WTC11 (cell line): ENCODE results near the gene MAPKAP1. TPM values are rescaled to one million over a fixed set of nuclear protein-coding genes. Genes with fewer than 3 reads are reported as not detected.

ENCODE experiments used
- ATAC-seq: fragments of 200-7000 bp; cut with Tn5 transposase; 2 replicates; pipeline ENCODE4 v1.10.0; 2021; ENCODE audit warnings: mild to moderate bottlenecking, moderate library complexity
- CTCF ChIA-PET: fragments of 300-600 bp; sonication (Branson Sonifier 250); formaldehyde crosslinking; loops from one replicate; lab custom pipeline; 2021; ENCODE audit warnings: antibody characterized with exemption; lab: Charles Lee
- POLR2A ChIA-PET: fragments of 350-600 bp; sonication (Branson Sonifier 250); formaldehyde crosslinking; loops from one replicate; lab custom pipeline; 2021; ENCODE audit warnings: antibody characterized with exemption; lab: Charles Lee
- DNase-seq: peaks from one replicate; pipeline ENCODE4 v3.0.0; 2021; ENCODE audit warnings: low spot score
- H3K27ac Mint-ChIP-seq: 2 replicates; pipeline ENCODE4 v1.8.0; 2021; ENCODE audit warnings: mixed read lengths
- H3K27me3 Mint-ChIP-seq: 2 replicates; pipeline ENCODE4 v1.8.0; 2021; ENCODE audit warnings: low read depth, mild to moderate bottlenecking, moderate library complexity, mixed read lengths
- H3K36me3 Mint-ChIP-seq: 2 replicates; pipeline ENCODE4 v1.8.0; 2021; ENCODE audit warnings: mixed read lengths
- H3K4me1 Mint-ChIP-seq: 2 replicates; pipeline ENCODE4 v1.8.0; 2022; ENCODE audit warnings: mixed read lengths
- H3K4me3 Mint-ChIP-seq: 2 replicates; pipeline ENCODE4 v1.8.0; 2021; ENCODE audit warnings: mild to moderate bottlenecking, moderate library complexity, mixed read lengths
- H3K9me3 Mint-ChIP-seq: 2 replicates; pipeline ENCODE4 v1.8.0; 2021; ENCODE audit warnings: mixed read lengths
- ATF1 ChIP-seq: sonication (generic); formaldehyde crosslinking; IDR thresholded peaks from 2 replicates; pipeline ENCODE4 v1.8.1; 2023; ENCODE audit warnings: mild to moderate bottlenecking, moderate library complexity, missing genetic modification reagents
- CREM ChIP-seq: sonication (generic); formaldehyde crosslinking; IDR thresholded peaks from 2 replicates; pipeline ENCODE4 v1.8.1; 2022; ENCODE audit warnings: mild to moderate bottlenecking, missing genetic modification reagents, moderate library complexity
- ESRRA ChIP-seq: sonication (generic); formaldehyde crosslinking; IDR thresholded peaks from 2 replicates; pipeline ENCODE4 v1.8.1; 2022; ENCODE audit warnings: mild to moderate bottlenecking, missing genetic modification reagents, borderline replicate concordance
- ETV6 ChIP-seq: sonication (generic); formaldehyde crosslinking; IDR thresholded peaks from 2 replicates; pipeline ENCODE4 v1.8.1; 2022; ENCODE audit warnings: mild to moderate bottlenecking, missing genetic modification reagents
- FOXJ3 ChIP-seq: sonication (generic); formaldehyde crosslinking; IDR thresholded peaks from 2 replicates; pipeline ENCODE4 v1.9.0; 2021; ENCODE audit warnings: missing genetic modification reagents, mild to moderate bottlenecking, borderline replicate concordance
- FOXP1 ChIP-seq: sonication (generic); formaldehyde crosslinking; IDR thresholded peaks from 2 replicates; pipeline ENCODE4 v1.8.0; 2022; ENCODE audit warnings: missing genetic modification reagents, mild to moderate bottlenecking, moderate library complexity, borderline replicate concordance
- ZNF138 ChIP-seq: sonication (generic); formaldehyde crosslinking; conservative IDR thresholded peaks from 2 replicates; pipeline ENCODE4 v1.8.1; 2022; ENCODE audit warnings: mild to moderate bottlenecking, moderate library complexity, missing genetic modification reagents
- ZNF671 ChIP-seq: fragments of 250-450 bp; sonication (Bioruptor Pico); IDR thresholded peaks from 2 replicates; pipeline ENCODE4 v1.8.0; 2021; ENCODE audit warnings: mild to moderate bottlenecking
- total RNA-seq: library from RNA; stranded (reverse); gene quantifications from 3 replicates; pipeline ENCODE4 v1.2.3, GENCODE V29; 2021
- TF ChIP-seq, protein P1 (sequence below): sonication (generic); formaldehyde crosslinking; IDR thresholded peaks from 2 replicates; pipeline ENCODE4 v1.8.1; 2022; ENCODE audit warnings: low read depth, mild to moderate bottlenecking, moderate library complexity, missing genetic modification reagents, borderline replicate concordance
- TF ChIP-seq, protein P2 (sequence below): fragments of 250-450 bp; sonication (Bioruptor Pico); conservative IDR thresholded peaks from 2 replicates; pipeline ENCODE4 v1.9.0; 2021; ENCODE audit warnings: mild to moderate bottlenecking
- TF ChIP-seq, protein P3 (sequence below): sonication (generic); formaldehyde crosslinking; conservative IDR thresholded peaks from 2 replicates; pipeline ENCODE4 v1.8.1; 2023; ENCODE audit warnings: mild to moderate bottlenecking, low read depth, missing genetic modification reagents, moderate library complexity
- TF ChIP-seq, protein P4 (sequence below): fragments of 250-450 bp; sonication (Bioruptor Pico); IDR thresholded peaks from 2 replicates; pipeline ENCODE4 v1.9.0; 2021; ENCODE audit warnings: mild to moderate bottlenecking
- TF ChIP-seq, protein P5 (sequence below): fragments of 200-600 bp; IDR thresholded peaks from 2 replicates; pipeline ENCODE4 v1.8.0; 2022; ENCODE audit warnings: antibody characterized with exemption
- TF ChIP-seq, protein P6 (sequence below): sonication (generic); formaldehyde crosslinking; IDR thresholded peaks from 2 replicates; pipeline ENCODE4 v1.8.0; 2022; ENCODE audit warnings: missing genetic modification reagents
- TF ChIP-seq, protein P7 (sequence below): sonication (generic); formaldehyde crosslinking; IDR thresholded peaks from 2 replicates; pipeline ENCODE4 v1.8.1; 2023; ENCODE audit warnings: mild to moderate bottlenecking, moderate library complexity, missing genetic modification reagents

The MAPKAP1 gene
- total RNA-seq, 1 experiment from 2014 or later = 111 TPM

DNA sequence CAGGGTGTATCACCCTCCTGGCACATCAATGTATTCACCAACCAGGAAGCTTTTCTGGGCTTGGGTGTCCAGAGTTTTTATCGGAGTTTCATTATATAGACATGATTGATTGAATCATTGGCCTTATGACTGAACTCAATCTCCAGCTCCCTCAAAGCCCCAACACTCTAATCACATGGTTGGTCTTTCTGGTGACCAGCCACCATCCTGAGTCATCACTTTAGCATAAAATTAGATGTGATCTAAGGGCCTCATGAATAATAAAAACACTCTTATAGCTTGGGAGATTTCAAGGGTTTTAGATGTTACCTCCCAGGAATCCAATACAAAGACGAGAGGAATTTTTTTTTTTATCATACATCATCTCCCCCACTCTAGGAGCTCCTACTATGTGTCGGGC is 32.4 kb upstream of the MAPKAP1 start:
- ChIA-PET CTCF (no interaction called here), POLR2A (no interaction called here)
- no peaks in the 10 kb centered on the region for H3K9me3 Mint-ChIP-seq
- TF ChIP-seq FOXJ3 (CRISPR knock-in tag) (no peak), ESRRA (CRISPR knock-in tag) (no peak), ATF1 (CRISPR knock-in tag) (no peak), ZNF138 (CRISPR knock-in tag) (no peak), CREM (CRISPR knock-in tag) (no peak), ETV6 (CRISPR knock-in tag) (no peak), FOXP1 (CRISPR knock-in tag) (no peak), ZNF671 (no peak)
- TF ChIP-seq, protein P1, sequence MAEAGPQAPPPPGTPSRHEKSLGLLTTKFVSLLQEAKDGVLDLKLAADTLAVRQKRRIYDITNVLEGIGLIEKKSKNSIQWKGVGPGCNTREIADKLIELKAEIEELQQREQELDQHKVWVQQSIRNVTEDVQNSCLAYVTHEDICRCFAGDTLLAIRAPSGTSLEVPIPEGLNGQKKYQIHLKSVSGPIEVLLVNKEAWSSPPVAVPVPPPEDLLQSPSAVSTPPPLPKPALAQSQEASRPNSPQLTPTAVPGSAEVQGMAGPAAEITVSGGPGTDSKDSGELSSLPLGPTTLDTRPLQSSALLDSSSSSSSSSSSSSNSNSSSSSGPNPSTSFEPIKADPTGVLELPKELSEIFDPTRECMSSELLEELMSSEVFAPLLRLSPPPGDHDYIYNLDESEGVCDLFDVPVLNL (CRISPR knock-in tag) = no peak
- TF ChIP-seq, protein P2, sequence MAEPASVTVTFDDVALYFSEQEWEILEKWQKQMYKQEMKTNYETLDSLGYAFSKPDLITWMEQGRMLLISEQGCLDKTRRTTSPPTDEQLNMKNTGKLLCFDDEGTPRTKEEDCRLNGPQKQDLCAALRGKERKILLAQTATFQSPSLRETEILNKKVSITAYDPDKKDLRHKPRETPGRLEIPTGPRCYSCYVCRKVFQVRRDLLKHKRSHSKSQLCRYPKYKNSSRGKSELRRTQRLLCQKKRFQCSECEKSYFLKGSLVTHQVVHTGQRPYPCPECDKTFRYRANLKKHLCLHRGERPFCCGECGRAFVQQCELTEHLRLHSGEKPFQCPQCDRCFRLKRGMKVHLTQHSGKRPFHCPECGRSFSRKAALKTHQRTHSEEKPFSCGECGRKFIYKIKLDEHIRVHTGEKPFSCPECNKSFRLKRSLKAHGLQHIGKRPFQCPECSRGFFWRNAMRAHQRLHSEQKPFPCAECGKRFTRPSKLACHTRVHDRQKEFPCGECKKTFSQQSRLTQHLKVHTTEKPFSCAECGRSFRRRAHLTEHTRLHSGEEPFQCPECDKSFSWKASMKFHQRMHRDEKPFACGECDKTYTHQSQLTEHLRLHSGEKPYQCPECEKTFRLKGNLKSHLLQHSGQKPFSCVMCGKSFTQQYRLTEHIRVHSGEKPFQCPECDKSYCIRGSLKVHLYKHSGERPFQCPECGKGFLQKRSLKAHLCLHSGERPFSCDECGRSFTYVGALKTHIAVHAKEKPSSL (CRISPR knock-in tag) = no peak
- TF ChIP-seq, protein P3, sequence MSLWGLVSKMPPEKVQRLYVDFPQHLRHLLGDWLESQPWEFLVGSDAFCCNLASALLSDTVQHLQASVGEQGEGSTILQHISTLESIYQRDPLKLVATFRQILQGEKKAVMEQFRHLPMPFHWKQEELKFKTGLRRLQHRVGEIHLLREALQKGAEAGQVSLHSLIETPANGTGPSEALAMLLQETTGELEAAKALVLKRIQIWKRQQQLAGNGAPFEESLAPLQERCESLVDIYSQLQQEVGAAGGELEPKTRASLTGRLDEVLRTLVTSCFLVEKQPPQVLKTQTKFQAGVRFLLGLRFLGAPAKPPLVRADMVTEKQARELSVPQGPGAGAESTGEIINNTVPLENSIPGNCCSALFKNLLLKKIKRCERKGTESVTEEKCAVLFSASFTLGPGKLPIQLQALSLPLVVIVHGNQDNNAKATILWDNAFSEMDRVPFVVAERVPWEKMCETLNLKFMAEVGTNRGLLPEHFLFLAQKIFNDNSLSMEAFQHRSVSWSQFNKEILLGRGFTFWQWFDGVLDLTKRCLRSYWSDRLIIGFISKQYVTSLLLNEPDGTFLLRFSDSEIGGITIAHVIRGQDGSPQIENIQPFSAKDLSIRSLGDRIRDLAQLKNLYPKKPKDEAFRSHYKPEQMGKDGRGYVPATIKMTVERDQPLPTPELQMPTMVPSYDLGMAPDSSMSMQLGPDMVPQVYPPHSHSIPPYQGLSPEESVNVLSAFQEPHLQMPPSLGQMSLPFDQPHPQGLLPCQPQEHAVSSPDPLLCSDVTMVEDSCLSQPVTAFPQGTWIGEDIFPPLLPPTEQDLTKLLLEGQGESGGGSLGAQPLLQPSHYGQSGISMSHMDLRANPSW (CRISPR knock-in tag) = no peak
- no peak overlapping the region for H3K27ac Mint-ChIP-seq
- ATAC-seq (no peak), DNase-seq (no peak)
- peaks cover 16% of the 10 kb centered on the region for H3K27me3 Mint-ChIP-seq
- no peak overlapping the region for H3K4me3 Mint-ChIP-seq
- H3K4me1 Mint-ChIP-seq = no peaks in the 10 kb centered on the region
- no peaks in the 10 kb centered on the region for H3K36me3 Mint-ChIP-seq

DNA sequence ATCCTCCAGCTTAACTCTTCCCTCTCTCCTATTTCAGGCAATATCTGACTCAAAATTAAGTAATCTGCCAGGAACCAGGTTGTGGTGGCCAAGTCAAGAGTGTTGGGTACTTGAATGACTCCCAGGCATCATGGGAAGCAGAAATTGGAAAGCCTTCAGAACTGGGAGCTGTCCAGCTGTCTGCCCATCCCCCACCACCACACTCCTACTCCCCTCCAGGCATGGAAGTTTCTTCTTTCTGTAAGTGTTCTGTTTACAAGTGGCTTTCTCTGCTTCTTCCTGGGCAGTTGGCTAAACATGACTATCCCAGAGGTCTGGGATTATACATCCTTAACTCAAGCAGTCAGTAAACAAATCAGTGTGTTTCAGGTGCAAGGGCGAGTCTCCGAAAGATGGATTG is 25.6 kb upstream of the MAPKAP1 start:
- CTCF ChIA-PET = interaction anchor here (0.7 kb wide), 1 partner anchor 174 kb away, joined by 3 read pairs; no protein-coding TSS in a partner anchor
- POLR2A ChIA-PET = interaction anchor here (0.6 to 1.1 kb wide), 2 partner anchors 13 to 68 kb away, joined by 3 to 4 read pairs; no protein-coding TSS in a partner anchor

More for the DNA sequence above, 25.6 kb upstream of the MAPKAP1 start:
- TF ChIP-seq, protein P4, sequence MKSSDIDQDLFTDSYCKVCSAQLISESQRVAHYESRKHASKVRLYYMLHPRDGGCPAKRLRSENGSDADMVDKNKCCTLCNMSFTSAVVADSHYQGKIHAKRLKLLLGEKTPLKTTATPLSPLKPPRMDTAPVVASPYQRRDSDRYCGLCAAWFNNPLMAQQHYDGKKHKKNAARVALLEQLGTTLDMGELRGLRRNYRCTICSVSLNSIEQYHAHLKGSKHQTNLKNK (CRISPR knock-in tag) = no peak
- TF ChIP-seq, protein P5, sequence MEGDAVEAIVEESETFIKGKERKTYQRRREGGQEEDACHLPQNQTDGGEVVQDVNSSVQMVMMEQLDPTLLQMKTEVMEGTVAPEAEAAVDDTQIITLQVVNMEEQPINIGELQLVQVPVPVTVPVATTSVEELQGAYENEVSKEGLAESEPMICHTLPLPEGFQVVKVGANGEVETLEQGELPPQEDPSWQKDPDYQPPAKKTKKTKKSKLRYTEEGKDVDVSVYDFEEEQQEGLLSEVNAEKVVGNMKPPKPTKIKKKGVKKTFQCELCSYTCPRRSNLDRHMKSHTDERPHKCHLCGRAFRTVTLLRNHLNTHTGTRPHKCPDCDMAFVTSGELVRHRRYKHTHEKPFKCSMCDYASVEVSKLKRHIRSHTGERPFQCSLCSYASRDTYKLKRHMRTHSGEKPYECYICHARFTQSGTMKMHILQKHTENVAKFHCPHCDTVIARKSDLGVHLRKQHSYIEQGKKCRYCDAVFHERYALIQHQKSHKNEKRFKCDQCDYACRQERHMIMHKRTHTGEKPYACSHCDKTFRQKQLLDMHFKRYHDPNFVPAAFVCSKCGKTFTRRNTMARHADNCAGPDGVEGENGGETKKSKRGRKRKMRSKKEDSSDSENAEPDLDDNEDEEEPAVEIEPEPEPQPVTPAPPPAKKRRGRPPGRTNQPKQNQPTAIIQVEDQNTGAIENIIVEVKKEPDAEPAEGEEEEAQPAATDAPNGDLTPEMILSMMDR = no peak
- TF ChIP-seq, protein P6, sequence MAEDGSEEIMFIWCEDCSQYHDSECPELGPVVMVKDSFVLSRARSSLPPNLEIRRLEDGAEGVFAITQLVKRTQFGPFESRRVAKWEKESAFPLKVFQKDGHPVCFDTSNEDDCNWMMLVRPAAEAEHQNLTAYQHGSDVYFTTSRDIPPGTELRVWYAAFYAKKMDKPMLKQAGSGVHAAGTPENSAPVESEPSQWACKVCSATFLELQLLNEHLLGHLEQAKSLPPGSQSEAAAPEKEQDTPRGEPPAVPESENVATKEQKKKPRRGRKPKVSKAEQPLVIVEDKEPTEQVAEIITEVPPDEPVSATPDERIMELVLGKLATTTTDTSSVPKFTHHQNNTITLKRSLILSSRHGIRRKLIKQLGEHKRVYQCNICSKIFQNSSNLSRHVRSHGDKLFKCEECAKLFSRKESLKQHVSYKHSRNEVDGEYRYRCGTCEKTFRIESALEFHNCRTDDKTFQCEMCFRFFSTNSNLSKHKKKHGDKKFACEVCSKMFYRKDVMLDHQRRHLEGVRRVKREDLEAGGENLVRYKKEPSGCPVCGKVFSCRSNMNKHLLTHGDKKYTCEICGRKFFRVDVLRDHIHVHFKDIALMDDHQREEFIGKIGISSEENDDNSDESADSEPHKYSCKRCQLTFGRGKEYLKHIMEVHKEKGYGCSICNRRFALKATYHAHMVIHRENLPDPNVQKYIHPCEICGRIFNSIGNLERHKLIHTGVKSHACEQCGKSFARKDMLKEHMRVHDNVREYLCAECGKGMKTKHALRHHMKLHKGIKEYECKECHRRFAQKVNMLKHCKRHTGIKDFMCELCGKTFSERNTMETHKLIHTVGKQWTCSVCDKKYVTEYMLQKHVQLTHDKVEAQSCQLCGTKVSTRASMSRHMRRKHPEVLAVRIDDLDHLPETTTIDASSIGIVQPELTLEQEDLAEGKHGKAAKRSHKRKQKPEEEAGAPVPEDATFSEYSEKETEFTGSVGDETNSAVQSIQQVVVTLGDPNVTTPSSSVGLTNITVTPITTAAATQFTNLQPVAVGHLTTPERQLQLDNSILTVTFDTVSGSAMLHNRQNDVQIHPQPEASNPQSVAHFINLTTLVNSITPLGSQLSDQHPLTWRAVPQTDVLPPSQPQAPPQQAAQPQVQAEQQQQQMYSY (CRISPR knock-in tag) = no peak
- no peak for TF ChIP-seq ESRRA (CRISPR knock-in tag)
- TF ChIP-seq, protein P7, sequence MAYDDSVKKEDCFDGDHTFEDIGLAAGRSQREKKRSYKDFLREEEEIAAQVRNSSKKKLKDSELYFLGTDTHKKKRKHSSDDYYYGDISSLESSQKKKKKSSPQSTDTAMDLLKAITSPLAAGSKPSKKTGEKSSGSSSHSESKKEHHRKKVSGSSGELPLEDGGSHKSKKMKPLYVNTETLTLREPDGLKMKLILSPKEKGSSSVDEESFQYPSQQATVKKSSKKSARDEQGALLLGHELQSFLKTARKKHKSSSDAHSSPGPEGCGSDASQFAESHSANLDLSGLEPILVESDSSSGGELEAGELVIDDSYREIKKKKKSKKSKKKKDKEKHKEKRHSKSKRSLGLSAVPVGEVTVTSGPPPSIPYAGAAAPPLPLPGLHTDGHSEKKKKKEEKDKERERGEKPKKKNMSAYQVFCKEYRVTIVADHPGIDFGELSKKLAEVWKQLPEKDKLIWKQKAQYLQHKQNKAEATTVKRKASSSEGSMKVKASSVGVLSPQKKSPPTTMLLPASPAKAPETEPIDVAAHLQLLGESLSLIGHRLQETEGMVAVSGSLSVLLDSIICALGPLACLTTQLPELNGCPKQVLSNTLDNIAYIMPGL (CRISPR knock-in tag) = no peak
- Mint-ChIP-seq H3K4me1 (peaks cover 12% of the 10 kb centered on the region), H3K36me3 (no peaks in the 10 kb centered on the region), H3K4me3 (no peak overlapping the region), H3K9me3 (peaks cover 5% of the 10 kb centered on the region; the same call in 1 of the 2 replicates), H3K27me3 (no peaks in the 10 kb centered on the region; the same call in 1 of the 2 replicates), H3K27ac (0 out of 2 replicates have a peak overlapping the region, but pooled peaks have one; percentile 24)
- ATAC-seq (peak; percentile 72), DNase-seq (peak; percentile 53)
